Vagina (tissue), 2 donors: ENCODE measurements around the gene IQGAP3. TPM values are rescaled to one million over a fixed set of nuclear protein-coding genes. Genes with fewer than 3 reads are reported as not detected.

Experiments used
- DNase-seq, 2 donors: peaks; one replicate each; pipeline ENCODE4 v3.0.0-alpha.2; 2017; ENCODE audit errors: extremely low spot score in 2 of 2
- H3K27ac ChIP-seq: fragments of 200-600 bp; sonication (generic); one replicate; pipeline ENCODE4 v1.5.1; 2019
- H3K27me3 ChIP-seq: fragments of 200-600 bp; sonication (generic); one replicate; pipeline ENCODE4 v1.5.1; 2019
- H3K36me3 ChIP-seq, 2 donors: fragments of 200-600 bp; sonication (generic); one replicate each; pipeline ENCODE4 v1.5.1; 2017 to 2019
- H3K4me1 ChIP-seq: fragments of 200-600 bp; sonication (generic); one replicate; pipeline ENCODE4 v1.5.1; 2019
- H3K4me3 ChIP-seq, 2 donors: fragments of 200-600 bp; sonication (generic); 1 replicate in 1 of 2; 2 replicates in 1 of 2; pipeline ENCODE4 v1.5.1; 2016 to 2019
- H3K9me3 ChIP-seq: fragments of 200-600 bp; sonication (generic); one replicate; pipeline ENCODE4 v1.5.1; 2019
- POLR2A ChIP-seq, 2 donors: fragments of 450-650 bp; IDR thresholded peaks; one replicate each; pipeline ENCODE4 v1.6.1; 2017; ENCODE audit warnings: antibody characterized with exemption in 2 of 2, mild to moderate bottlenecking in 2 of 2, moderate library complexity in 2 of 2
- POLR2AphosphoS5 ChIP-seq, 2 donors: sonication (generic); formaldehyde crosslinking; IDR thresholded peaks; one replicate each; pipeline ENCODE4 v1.9.0; 2017; ENCODE audit warnings: antibody characterized with exemption in 2 of 2, mild to moderate bottlenecking in 2 of 2, low read depth in 1 of 2; ENCODE audit not compliant: insufficient read depth in 1 of 2
- intact Hi-C: fragments of 100-400 bp; cut with DNase I; formaldehyde crosslinking; loops from one replicate; pipeline ENCODE4 v1.15.1; 2023
- total RNA-seq: library from RNA; depleted of rRNA; stranded (reverse); fragments of >200 nt; gene quantifications from one replicate; pipeline ENCODE4 v1.2.3, GENCODE V29; 2016
- TF ChIP-seq, protein P1 (sequence below), 3 experiments: fragments of 450-650 bp in 2 of 3; fragments of 200-600 bp in 1 of 3; sonication (generic) in 1 of 3; IDR thresholded peaks; one replicate each; pipeline ENCODE4 v1.5.1; 2017 to 2019; ENCODE audit warnings: antibody characterized with exemption in 3 of 3, mild to moderate bottlenecking in 2 of 3, moderate library complexity in 2 of 3

IQGAP3 gene, protein sequence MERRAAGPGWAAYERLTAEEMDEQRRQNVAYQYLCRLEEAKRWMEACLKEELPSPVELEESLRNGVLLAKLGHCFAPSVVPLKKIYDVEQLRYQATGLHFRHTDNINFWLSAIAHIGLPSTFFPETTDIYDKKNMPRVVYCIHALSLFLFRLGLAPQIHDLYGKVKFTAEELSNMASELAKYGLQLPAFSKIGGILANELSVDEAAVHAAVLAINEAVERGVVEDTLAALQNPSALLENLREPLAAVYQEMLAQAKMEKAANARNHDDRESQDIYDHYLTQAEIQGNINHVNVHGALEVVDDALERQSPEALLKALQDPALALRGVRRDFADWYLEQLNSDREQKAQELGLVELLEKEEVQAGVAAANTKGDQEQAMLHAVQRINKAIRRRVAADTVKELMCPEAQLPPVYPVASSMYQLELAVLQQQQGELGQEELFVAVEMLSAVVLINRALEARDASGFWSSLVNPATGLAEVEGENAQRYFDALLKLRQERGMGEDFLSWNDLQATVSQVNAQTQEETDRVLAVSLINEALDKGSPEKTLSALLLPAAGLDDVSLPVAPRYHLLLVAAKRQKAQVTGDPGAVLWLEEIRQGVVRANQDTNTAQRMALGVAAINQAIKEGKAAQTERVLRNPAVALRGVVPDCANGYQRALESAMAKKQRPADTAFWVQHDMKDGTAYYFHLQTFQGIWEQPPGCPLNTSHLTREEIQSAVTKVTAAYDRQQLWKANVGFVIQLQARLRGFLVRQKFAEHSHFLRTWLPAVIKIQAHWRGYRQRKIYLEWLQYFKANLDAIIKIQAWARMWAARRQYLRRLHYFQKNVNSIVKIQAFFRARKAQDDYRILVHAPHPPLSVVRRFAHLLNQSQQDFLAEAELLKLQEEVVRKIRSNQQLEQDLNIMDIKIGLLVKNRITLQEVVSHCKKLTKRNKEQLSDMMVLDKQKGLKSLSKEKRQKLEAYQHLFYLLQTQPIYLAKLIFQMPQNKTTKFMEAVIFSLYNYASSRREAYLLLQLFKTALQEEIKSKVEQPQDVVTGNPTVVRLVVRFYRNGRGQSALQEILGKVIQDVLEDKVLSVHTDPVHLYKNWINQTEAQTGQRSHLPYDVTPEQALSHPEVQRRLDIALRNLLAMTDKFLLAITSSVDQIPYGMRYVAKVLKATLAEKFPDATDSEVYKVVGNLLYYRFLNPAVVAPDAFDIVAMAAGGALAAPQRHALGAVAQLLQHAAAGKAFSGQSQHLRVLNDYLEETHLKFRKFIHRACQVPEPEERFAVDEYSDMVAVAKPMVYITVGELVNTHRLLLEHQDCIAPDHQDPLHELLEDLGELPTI (N-terminal part only)
- 2.9 TPM for total RNA-seq

DNA sequence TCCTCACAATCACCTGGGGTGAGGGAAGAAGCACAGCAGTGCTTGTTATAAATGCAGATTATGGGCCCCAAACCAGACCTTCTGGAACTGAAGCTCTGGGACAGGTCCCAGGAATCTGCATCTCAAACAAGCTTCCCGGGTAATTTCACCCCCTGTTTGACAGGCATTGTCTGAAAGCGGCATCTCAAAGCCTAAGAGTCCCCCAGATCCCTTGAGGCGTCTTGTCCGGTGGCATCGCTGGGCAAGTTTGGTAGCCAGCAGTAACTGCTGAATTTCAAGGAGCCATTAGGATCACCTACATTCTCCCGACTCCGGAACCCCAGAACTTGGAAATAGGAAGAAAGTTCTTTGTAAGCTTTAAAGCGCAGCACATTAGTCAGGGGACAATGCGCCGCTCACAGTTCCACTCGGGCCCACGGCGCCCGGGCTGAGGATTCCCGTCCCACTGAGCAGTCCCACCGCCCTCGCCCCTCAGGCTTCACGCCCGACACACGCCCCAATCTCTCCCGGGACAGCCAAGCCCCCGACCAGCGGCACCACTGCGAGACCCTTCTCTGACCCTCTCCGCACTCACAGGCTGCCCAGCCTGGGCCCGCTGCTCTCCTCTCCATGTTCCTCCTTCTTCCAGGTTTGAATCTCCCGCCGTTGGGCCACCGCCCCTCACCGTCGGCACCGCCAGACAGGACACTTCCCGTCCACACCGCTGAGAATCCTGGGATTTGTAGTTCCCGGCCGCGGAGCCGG lies at the start of gene IQGAP3:
Gene IQGAP3, minus strand, starts transcription at position 647 of the 744 bp plus-strand sequence. Its CDS starts 36 bp downstream, at position 611.
- TF ChIP-seq POLR2AphosphoS5 (IDR thresholded peaks at IDR 0.05; ENCODE audit: insufficient read depth in 1 of 2, low read depth in 1 of 2) = peak; percentile 65 to 74
- TF ChIP-seq POLR2A (IDR thresholded peaks at IDR 0.05) = no peak
- TF ChIP-seq, protein P1, sequence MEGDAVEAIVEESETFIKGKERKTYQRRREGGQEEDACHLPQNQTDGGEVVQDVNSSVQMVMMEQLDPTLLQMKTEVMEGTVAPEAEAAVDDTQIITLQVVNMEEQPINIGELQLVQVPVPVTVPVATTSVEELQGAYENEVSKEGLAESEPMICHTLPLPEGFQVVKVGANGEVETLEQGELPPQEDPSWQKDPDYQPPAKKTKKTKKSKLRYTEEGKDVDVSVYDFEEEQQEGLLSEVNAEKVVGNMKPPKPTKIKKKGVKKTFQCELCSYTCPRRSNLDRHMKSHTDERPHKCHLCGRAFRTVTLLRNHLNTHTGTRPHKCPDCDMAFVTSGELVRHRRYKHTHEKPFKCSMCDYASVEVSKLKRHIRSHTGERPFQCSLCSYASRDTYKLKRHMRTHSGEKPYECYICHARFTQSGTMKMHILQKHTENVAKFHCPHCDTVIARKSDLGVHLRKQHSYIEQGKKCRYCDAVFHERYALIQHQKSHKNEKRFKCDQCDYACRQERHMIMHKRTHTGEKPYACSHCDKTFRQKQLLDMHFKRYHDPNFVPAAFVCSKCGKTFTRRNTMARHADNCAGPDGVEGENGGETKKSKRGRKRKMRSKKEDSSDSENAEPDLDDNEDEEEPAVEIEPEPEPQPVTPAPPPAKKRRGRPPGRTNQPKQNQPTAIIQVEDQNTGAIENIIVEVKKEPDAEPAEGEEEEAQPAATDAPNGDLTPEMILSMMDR (IDR thresholded peaks at IDR 0.05) = no peak
- no peak for DNase-seq
- H3K36me3 ChIP-seq = no peaks in the 10 kb centered on the region
- H3K4me1 ChIP-seq = peaks cover 12% of the 10 kb centered on the region
- intact Hi-C loops = no loop called here
- peak within 1 kb of the TSS; percentile 35 to 45 for H3K4me3 ChIP-seq
- H3K27me3 ChIP-seq = no peaks in the 10 kb centered on the region
- no peak within 1 kb of the TSS for H3K27ac ChIP-seq
- H3K9me3 ChIP-seq = no peaks in the 10 kb centered on the region

DNA sequence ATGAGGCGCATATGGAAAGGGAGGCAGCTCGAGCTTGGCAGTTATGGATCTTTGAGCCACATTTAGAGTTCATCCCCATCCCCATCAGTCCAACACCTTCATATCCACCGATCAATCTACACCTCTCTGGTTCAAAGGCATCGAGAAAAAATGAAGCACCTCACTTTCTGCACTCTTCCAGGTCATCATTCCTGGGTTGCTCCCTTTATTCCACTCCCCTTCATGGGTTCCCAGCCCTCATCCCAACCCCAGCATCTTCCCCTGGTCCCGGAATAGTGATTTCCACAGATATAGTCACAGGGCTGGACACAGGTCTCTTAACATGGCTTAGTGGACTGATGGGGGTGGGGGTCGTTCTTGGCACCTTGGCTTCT lies 47.2 kb upstream of the IQGAP3 start:
- no peak overlapping the region for H3K4me3 ChIP-seq
- intact Hi-C loops = no loop called here
- TF ChIP-seq, protein P1 (IDR thresholded peaks at IDR 0.05) = no peak
- TF ChIP-seq POLR2AphosphoS5 (IDR thresholded peaks at IDR 0.05; ENCODE audit: insufficient read depth in 1 of 2, low read depth in 1 of 2) (no peak), POLR2A (IDR thresholded peaks at IDR 0.05) (no peak)
- H3K9me3 ChIP-seq = no peaks in the 10 kb centered on the region
- H3K4me1 ChIP-seq = peaks cover 8% of the 10 kb centered on the region
- H3K36me3 ChIP-seq = no peaks in the 10 kb centered on the region
- no peak overlapping the region for H3K27ac ChIP-seq
- no peak for DNase-seq
- peaks cover 7% of the 10 kb centered on the region for H3K27me3 ChIP-seq

DNA sequence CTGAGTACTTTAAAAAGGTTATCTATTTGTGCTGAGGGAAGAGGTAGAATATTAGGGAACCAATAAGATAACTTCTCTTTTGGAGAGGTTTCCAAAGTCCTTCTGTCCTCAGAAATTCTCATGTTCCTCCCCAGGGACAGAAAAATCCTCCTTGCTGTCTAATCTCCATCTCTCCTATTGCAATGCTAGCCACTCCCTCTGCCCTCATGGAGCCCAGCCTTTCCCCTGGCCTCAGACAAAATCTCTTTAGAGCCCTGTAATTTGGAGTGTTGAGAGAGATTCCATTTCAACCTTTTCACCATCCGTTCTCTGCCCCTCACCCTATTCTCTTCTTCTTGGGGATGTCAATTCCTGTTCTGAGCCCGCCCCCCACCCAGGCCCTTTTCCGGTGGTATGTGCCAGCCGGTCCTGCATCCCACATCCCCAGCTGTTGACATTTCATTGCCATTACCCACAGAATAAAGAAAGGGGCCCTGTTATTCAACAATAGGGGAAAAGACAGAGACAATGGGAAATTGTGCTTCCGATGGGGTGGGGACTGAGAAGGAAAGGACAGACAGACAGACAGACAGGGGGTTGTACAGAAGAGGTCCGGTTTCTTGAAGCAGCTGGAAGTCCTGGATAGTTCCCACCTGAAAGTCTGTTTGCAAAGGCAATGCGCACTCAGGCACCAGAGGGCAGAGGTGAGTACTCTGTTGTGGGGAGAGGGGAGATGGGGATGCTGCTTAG lies 46.7 kb upstream of the IQGAP3 start, which contains the start of gene HAPLN2:
Gene HAPLN2, plus strand, starts transcription at position 563 of the 729 bp plus-strand sequence. CDS start 4,076 bp downstream, outside the sequence.
- H3K27ac ChIP-seq = no peak within 1 kb of the TSS
- H3K9me3 ChIP-seq = no peaks in the 10 kb centered on the region
- H3K4me3 ChIP-seq = no peak within 1 kb of the TSS
- no peaks in the 10 kb centered on the region for H3K36me3 ChIP-seq
- TF ChIP-seq, protein P1 (IDR thresholded peaks at IDR 0.05) = no peak
- TF ChIP-seq POLR2AphosphoS5 (IDR thresholded peaks at IDR 0.05; ENCODE audit: insufficient read depth in 1 of 2, low read depth in 1 of 2) (no peak), POLR2A (IDR thresholded peaks at IDR 0.05) (no peak)
- intact Hi-C loops = no loop called here
- DNase-seq = no peak
- H3K4me1 ChIP-seq = peaks cover 2% of the 10 kb centered on the region
- H3K27me3 ChIP-seq = peaks cover 2% of the 10 kb centered on the region

DNA sequence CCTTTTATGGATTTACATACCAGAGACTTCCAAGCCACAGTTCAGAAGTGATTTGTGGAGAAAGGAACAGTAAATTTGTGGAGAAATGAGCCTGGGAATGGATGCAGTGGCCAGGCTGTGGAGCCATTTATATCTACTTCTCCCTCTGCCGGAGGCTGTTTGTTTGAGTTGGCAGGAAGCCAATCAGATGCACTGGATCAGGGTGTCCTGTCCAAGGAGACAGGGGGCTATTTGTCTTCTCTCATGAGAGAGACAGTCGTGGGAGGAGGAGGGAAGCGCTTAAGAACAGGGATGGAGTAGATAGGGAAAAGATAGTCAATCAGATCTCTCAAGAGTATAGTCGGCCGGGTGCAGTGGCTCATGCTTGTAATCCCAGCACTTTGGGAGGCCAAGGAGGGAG lies 44.1 kb upstream of the IQGAP3 start:
- Histone ChIP-seq H3K4me1 (no peaks in the 10 kb centered on the region), H3K9me3 (no peaks in the 10 kb centered on the region), H3K27ac (peak overlapping the region; percentile 38), H3K4me3 (no peak overlapping the region), H3K27me3 (no peaks in the 10 kb centered on the region), H3K36me3 (no peaks in the 10 kb centered on the region)
- DNase-seq = no peak
- intact Hi-C loops = no loop called here
- TF ChIP-seq, protein P1 (IDR thresholded peaks at IDR 0.05) = no peak
- TF ChIP-seq POLR2AphosphoS5 (IDR thresholded peaks at IDR 0.05; ENCODE audit: insufficient read depth in 1 of 2, low read depth in 1 of 2) (peak in 1 of 2 donors; percentile 54), POLR2A (IDR thresholded peaks at IDR 0.05) (no peak)
